Upper lobe of left lung (tissue), 6 donors: ENCODE measurements around the gene SSTR3. TPM values are rescaled to one million over a fixed set of nuclear protein-coding genes. Genes with fewer than 3 reads are reported as not detected.

ENCODE experiments used
- ATAC-seq, 2 donors: fragments of 200-7000 bp; cut with Tn5 transposase; one replicate each; pipeline ENCODE4 v1.9.1; 2022; ENCODE audit warnings: mild to moderate bottlenecking in 2 of 2, moderate library complexity in 2 of 2; ENCODE audit not compliant: low FRiP score in 2 of 2
- DNase-seq, 2 donors: peaks; one replicate each; pipeline ENCODE4 v3.0.0-alpha.2; 2019 to 2020
- H3K27ac ChIP-seq, 4 donors: fragments of 200-600 bp; sonication (generic); one replicate each; pipeline ENCODE4 v1.5.1; 2016 to 2019
- H3K27me3 ChIP-seq, 4 donors: fragments of 200-600 bp; sonication (generic); one replicate each; pipeline ENCODE4 v1.5.1; 2017 to 2019
- H3K36me3 ChIP-seq, 4 donors: fragments of 200-600 bp; sonication (generic); one replicate each; pipeline ENCODE4 v1.5.1; 2016 to 2019
- H3K4me1 ChIP-seq, 4 donors: fragments of 200-600 bp; sonication (generic); one replicate each; pipeline ENCODE4 v1.5.1; 2018 to 2019
- H3K4me3 ChIP-seq, 4 donors: fragments of 200-600 bp; sonication (generic); one replicate each; pipeline ENCODE4 v1.5.1; 2017 to 2019; ENCODE audit warnings: mild to moderate bottlenecking in 2 of 4, moderate library complexity in 1 of 4
- H3K9me3 ChIP-seq, 4 donors: fragments of 200-600 bp; sonication (generic); one replicate each; pipeline ENCODE4 v1.5.1; 2018 to 2019
- EP300 ChIP-seq, 4 donors: sonication (generic); formaldehyde crosslinking; IDR thresholded peaks; one replicate each; pipeline ENCODE4 v1.5.1; 2017; ENCODE audit warnings: antibody characterized with exemption in 4 of 4, control low read depth in 2 of 4
- POLR2A ChIP-seq, 4 donors: fragments of 450-650 bp; IDR thresholded peaks; one replicate each; pipeline ENCODE4 v1.5.1; 2016 to 2017; ENCODE audit warnings: antibody characterized with exemption in 4 of 4, mild to moderate bottlenecking in 2 of 4
- POLR2AphosphoS5 ChIP-seq, 2 donors: sonication (generic); formaldehyde crosslinking; IDR thresholded peaks; one replicate each; pipeline ENCODE4 v1.5.1; 2017; ENCODE audit warnings: antibody characterized with exemption in 2 of 2
- WGBS, 2 donors: methylation state at CpG; one replicate each; pipeline ENCODE4 v1.1.5; 2017 to 2018; 5-methylcytosine and 5-hydroxymethylcytosine counted together
- total RNA-seq, 6 donors: library from RNA; depleted of rRNA in 4 of 6; stranded (reverse); fragments of >200 nt in 4 of 6; gene quantifications; one replicate each; pipeline versions ENCODE4 v1.1.0 to v1.2.1, GENCODE V29; 2016 to 2021
- TF ChIP-seq, protein P1 (sequence below), 6 experiments: fragments of 450-650 bp in 4 of 6; fragments of 200-600 bp in 2 of 6; sonication (generic) in 2 of 6; IDR thresholded peaks; one replicate each; pipeline ENCODE4 v1.5.1; 2016 to 2019; ENCODE audit warnings: antibody characterized with exemption in 6 of 6
- donor health status: DM: no; HTN: no; CAD: no; lungs with moderate emphysema.
- donor health status: DM: no; HTN: yes; CAD: no; lungs with severe emphysema.

Gene SSTR3
- total RNA-seq, 6 donors from 2014 or later = 0.06 to 0.13 TPM; not detected in 4

DNA sequence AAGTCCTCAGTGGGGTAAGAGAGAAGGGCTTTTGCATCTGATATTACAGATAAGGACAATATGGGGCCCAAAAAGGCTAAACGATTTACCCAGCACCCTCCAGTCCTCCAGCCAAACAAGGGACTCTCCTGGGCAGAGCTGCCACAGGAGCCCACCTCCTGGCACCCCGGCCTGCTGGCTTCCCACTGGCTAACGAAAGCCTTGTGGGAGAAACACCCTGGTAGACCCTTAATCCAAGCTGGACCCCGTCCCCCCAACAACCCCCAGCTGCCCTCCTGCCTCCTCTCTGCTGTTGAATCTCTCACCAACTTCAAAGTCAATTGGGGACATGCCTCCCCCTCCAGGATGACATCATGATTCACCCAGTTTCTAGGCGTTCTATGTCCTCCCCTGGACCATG lies 35.1 kb downstream of the SSTR3 start:
- DNase-seq (no peak), ATAC-seq (no peak)
- no peak for TF ChIP-seq EP300 (IDR thresholded peaks at IDR 0.05)
- TF ChIP-seq POLR2A (IDR thresholded peaks at IDR 0.05) = no peak
- TF ChIP-seq, protein P1, sequence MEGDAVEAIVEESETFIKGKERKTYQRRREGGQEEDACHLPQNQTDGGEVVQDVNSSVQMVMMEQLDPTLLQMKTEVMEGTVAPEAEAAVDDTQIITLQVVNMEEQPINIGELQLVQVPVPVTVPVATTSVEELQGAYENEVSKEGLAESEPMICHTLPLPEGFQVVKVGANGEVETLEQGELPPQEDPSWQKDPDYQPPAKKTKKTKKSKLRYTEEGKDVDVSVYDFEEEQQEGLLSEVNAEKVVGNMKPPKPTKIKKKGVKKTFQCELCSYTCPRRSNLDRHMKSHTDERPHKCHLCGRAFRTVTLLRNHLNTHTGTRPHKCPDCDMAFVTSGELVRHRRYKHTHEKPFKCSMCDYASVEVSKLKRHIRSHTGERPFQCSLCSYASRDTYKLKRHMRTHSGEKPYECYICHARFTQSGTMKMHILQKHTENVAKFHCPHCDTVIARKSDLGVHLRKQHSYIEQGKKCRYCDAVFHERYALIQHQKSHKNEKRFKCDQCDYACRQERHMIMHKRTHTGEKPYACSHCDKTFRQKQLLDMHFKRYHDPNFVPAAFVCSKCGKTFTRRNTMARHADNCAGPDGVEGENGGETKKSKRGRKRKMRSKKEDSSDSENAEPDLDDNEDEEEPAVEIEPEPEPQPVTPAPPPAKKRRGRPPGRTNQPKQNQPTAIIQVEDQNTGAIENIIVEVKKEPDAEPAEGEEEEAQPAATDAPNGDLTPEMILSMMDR (IDR thresholded peaks at IDR 0.05) = no peak
- no peak for TF ChIP-seq POLR2AphosphoS5 (IDR thresholded peaks at IDR 0.05)
- H3K9me3 ChIP-seq = no peaks in the 10 kb centered on the region
- WGBS, 2 donors = 71 to 77% methylated on average over 5 of the region's 5 CpGs
- H3K4me1 ChIP-seq = peaks cover 47 to 55% (median 49%) of the 10 kb centered on the region in 4 donors
- H3K27me3 ChIP-seq = no peaks in the 10 kb centered on the region
- H3K36me3 ChIP-seq = no peaks in the 10 kb centered on the region
- H3K4me3 ChIP-seq = no peak overlapping the region
- peak overlapping the region; percentile 26 to 84 (median 81) for H3K27ac ChIP-seq

DNA sequence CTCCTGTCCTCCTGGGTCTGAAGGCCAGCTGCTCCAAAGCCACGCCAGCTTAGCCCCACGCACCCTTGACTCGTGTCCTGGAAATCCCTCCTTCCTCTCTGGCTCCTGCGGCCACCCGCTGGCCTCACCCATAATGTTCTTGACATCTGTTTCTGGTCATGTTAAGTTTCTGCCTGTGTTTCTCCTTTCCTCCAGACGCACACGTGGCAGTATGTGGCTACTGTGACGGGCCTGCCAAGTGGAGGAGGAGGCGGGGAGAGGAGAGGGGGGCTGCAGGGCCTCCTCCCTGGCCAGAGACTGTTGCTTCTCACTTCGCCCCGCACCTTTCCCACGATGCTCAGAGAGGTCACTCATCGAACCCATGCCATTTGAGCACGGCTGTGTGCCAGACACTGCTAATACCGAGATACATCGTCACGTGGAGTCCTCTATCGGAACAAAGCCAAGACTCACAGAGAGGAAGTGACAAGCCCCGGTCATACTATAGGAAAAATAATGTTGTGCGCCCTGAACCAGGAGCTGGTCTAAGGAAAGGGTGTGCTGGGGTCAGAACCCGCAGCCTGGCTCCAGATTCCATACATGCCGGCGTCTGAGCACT lies 35.7 kb downstream of the SSTR3 start:
- Histone ChIP-seq H3K4me3 (peak overlapping the region in 2 of 4 donors; percentile 6 to 19), H3K27ac (peak overlapping the region; percentile 26 to 84 (median 81)), H3K4me1 (peaks cover 47 to 55% (median 49%) of the 10 kb centered on the region in 4 donors), H3K36me3 (no peaks in the 10 kb centered on the region), H3K27me3 (no peaks in the 10 kb centered on the region), H3K9me3 (no peaks in the 10 kb centered on the region)
- TF ChIP-seq POLR2AphosphoS5 (IDR thresholded peaks at IDR 0.05) (peak; percentile 49 to 59), EP300 (IDR thresholded peaks at IDR 0.05) (no peak), POLR2A (IDR thresholded peaks at IDR 0.05) (peak in 1 of 4 donors; percentile 21)
- TF ChIP-seq, protein P1 (IDR thresholded peaks at IDR 0.05) = peak in 3 of 6 experiments; percentile 4 to 33 (median 22)
- WGBS, 2 donors = 18 to 20% methylated on average over 10 to 23 of the region's 23 CpGs
- DNase-seq (peak in 1 of 2 donors; percentile 69), ATAC-seq (peak; percentile 71 to 83)

DNA sequence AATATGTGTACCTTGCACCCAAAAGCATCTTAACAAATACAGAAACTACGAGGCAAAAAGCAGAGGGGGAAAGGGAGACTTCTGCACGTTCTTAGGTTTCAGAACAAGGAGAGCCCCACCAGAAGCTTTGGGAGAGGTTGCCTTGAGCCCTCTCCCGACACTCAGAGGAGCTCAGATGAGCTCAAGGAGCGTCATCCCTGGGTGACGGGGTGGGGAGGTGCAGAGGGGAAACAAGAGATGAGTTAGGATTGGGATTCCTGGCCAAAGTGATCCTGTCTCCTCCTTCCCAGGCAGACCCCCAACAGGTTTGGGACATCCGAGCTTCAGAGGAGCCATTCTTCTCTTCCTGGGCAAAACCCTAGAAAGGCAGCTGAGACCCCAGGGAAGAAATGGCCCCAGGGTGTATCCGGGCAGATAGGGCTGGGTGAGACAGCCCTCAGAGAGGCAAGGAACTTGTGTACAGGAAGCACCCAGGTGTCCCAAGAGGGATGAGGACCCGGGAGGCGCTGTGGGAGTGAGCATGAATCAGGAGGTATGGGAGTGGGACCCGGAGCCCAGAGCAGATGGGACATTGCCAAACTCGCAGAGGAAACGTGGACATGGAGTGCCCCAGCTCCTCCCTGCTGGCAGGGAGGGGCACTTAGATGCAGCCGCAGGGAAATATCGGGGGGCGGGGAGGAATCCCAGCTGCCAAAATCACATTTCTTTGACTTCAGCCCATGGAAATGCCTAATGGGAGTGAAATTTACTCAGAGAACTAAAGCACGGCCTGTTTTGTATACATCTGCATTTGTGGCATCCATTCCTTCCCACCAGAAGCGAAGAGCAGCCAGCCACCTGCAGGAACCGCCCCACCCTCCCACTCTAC lies 36.6 kb downstream of the SSTR3 start:
- Histone ChIP-seq H3K4me3 (peak overlapping the region in 1 of 4 donors; percentile 19), H3K9me3 (no peaks in the 10 kb centered on the region), H3K27ac (peak overlapping the region; percentile 26 to 84 (median 81)), H3K27me3 (no peaks in the 10 kb centered on the region), H3K36me3 (no peaks in the 10 kb centered on the region), H3K4me1 (peaks cover 47 to 54% (median 49%) of the 10 kb centered on the region in 4 donors)
- 59 to 78% methylated on average over 9 to 18 of the region's 18 CpGs for WGBS, 2 donors
- no peak for TF ChIP-seq EP300 (IDR thresholded peaks at IDR 0.05)
- TF ChIP-seq POLR2AphosphoS5 (IDR thresholded peaks at IDR 0.05) = no peak
- TF ChIP-seq POLR2A (IDR thresholded peaks at IDR 0.05) = no peak
- peak in 1 of 2 donors; percentile 26 for DNase-seq
- ATAC-seq = no peak

DNA sequence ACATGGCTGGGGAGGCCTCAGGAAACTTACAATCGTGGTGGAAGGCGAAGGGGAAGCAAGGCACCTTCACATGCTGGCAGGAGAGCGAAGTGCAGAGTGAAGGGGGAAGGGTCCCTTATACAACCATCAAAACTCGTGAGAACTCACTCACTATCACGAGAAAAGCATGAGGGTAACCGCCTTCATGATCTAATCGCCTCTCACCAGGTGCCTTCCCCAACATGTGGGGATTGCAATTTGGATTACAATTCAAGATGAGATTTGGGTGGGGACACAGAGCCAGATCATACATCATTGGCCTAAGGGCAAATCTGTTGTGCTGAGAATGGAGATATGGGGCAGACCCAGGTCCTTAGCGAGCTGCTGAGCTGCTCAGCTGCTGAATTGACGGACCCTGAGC lies 37.3 kb downstream of the SSTR3 start:
- Histone ChIP-seq H3K36me3 (no peaks in the 10 kb centered on the region), H3K4me3 (no peak overlapping the region), H3K4me1 (peaks cover 42 to 47% (median 47%) of the 10 kb centered on the region in 4 donors), H3K27ac (no peak overlapping the region), H3K27me3 (no peaks in the 10 kb centered on the region), H3K9me3 (no peaks in the 10 kb centered on the region)
- TF ChIP-seq POLR2AphosphoS5 (IDR thresholded peaks at IDR 0.05) (no peak), EP300 (IDR thresholded peaks at IDR 0.05) (no peak), POLR2A (IDR thresholded peaks at IDR 0.05) (no peak)
- TF ChIP-seq, protein P1 (IDR thresholded peaks at IDR 0.05) = no peak
- no peak for ATAC-seq
- DNase-seq = peak in 1 of 2 donors; percentile 7
- WGBS, 2 donors = 88 to 93% methylated on average over 8 to 9 of the region's 9 CpGs

DNA sequence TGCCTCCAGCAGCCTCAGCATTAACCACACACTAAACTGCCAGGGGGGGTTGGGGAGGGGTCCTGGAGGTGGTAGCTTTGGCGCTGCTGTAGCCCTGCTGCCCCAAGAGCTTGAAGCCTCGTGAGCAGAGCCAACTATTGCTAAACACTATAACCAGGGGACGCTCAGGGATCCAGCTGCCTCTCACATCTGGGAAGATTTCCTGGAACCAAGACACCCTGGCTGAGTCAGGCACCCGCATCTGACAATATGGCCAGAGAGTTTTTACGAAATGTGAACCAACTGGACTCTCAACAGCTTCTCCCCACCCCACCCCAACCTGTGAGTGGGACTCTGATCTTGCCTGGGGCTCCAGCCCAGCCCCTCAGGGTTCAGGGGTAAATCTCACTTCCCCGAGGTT lies 38.6 kb downstream of the SSTR3 start:
- H3K27me3 ChIP-seq = no peaks in the 10 kb centered on the region
- DNase-seq = peak in 1 of 2 donors; percentile 14
- H3K4me1 ChIP-seq = peaks cover 33 to 36% (median 35%) of the 10 kb centered on the region in 4 donors
- TF ChIP-seq, protein P1 (IDR thresholded peaks at IDR 0.05) = no peak
- peak in 1 of 2 donors; percentile 61 for ATAC-seq
- no peaks in the 10 kb centered on the region for H3K9me3 ChIP-seq
- no peak overlapping the region for H3K4me3 ChIP-seq
- WGBS, 2 donors = 77 to 100% methylated on average over 1 to 6 of the region's 6 CpGs
- H3K36me3 ChIP-seq = no peaks in the 10 kb centered on the region
- no peak overlapping the region for H3K27ac ChIP-seq
